ENCODE measurements around the gene GGPS1. TPM values are rescaled to one million over a fixed set of nuclear protein-coding genes. Genes with fewer than 3 reads are reported as not detected.
A peak's percentile ranks its signal among the peaks of the same experiment; 100 is the strongest.
"Not testable (repeated sequence)": the region's sequence is repeated elsewhere in the genome, so short reads cannot be mapped to it uniquely, and the experiment has no call there.

Gene GGPS1
- 10.0 and 13.6 TPM in 2 replicates for total RNA-seq (2014; rRNA removed; shearing (Covaris generic))

DNA sequence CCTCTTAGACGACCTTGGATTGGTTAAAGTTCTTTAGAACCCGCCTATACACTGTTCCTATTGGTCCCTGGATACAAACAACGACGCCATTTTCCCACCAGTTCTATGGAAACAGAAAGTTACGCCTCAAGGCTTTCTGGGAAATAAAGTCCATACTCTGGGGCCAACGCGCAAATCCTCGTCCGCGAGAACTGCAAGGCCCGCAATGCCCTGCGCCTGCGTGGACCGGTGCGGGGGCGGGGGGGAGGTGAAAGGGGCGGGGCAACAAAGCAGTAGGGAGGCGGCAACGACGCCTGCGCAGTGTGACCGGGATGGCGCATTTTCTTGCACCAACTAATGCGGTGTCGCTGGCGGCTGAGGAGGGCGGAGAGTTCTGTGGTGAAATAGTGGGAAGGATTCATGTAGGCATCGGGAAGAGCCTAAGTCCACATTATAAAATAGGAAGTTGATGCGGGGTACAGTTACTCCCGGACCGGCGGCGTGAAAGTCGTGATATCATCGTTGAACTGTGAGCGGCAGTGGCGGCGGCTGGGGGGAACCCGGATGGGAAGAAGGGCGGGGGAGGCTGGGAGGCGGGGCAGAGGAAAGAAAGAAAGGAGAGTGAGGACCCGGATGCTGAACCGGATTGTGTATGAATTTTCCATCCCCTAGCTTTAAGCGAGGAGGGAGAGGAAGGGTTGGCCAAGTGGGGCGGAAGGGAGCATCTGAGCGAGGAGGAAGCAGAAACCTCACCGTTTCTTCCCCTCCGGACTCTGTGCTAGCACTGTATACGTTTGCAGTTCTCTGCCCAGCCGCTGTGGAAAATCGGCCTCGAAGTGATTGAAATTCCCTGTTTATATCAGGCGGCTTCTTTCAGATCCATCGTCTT is at the start of gene GGPS1:
Gene GGPS1, plus strand, starts transcription at position 300 of the 868 bp plus-strand sequence. CDS start 6,695 bp downstream, outside the sequence.
- peak; percentile 99 for DNase-seq (ENCODE audit: low spot score)

DNA sequence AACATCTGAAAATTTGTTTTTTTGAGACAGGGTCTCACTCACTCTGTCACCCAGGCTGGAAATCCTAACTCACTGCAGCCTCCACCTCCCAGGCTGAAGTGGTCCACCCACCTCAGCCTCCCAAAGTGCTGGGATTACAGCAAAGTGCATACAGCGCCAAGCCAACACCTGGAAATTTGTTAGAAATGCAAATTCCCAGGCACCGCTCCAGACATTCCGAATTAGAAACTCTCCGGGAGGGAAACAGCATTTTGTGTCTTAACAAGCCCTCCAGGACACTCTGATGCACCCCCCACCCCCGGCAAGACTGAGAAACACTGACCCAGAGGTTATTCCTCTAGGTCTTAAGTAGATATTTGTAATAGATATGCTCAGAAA is 49.5 kb upstream of the GGPS1 start:
- DNase-seq (ENCODE audit: low spot score), result no peak

DNA sequence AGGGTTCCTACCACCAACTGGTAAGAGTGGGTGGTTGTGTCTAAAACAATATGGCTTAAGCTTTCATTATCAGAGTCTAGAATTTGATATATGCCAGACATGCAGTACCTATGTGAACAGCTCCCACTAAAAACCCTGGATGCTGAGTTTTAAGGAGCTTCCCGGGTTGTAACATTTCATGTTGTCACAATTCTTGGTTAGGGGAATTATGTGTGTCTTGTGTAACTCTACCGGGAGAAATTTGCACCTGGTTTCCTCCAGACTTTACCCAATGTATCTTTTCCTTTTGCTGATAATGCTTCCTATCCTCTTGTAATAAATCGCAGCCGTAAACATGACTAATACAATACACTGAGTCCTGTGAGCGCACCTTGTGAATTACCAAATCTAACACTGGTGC is 48.7 kb upstream of the GGPS1 start:
- no peak for DNase-seq (ENCODE audit: low spot score)

DNA sequence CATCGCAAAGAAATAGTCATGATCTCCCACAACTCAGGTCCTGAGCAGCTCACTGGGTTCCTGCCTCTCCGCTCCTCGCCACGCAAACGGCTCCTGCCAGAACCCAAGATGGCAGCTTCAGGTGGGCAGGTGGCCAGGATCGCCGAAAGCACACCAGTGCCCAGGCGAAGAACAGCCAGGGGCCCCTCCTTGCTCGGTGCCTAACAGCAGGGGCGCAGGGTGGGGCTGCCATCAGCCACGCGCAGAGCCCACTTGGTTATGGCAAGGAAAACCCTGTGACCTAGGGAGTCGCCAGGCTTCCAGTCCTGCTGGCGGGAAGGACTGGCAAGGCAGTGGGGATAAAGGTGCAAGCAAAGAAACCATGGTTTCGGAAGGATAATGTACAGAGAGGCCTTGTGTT is 47.9 kb upstream of the GGPS1 start:
- DNase-seq (ENCODE audit: low spot score), result no peak

DNA sequence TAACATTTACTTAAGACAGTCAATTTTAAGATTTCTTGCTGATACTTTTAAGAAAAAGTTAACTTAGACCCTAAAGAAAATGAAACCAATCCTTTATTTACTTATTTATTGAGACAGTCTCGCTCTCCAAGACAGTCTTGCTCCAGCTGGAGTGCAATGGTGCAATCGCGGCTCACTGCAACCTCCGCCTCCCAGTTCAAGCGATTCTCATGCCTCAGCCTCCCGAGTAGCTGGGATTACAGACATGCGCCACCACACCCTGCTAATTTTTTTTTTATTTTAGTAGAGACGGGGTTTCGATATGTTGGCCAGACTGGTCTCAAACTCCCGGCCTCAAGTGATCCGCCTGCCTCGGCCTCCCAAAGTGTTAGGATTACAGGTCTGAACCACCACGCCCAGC is 44.7 kb upstream of the GGPS1 start:
- not testable (repeated sequence) for DNase-seq (ENCODE audit: low spot score)

DNA sequence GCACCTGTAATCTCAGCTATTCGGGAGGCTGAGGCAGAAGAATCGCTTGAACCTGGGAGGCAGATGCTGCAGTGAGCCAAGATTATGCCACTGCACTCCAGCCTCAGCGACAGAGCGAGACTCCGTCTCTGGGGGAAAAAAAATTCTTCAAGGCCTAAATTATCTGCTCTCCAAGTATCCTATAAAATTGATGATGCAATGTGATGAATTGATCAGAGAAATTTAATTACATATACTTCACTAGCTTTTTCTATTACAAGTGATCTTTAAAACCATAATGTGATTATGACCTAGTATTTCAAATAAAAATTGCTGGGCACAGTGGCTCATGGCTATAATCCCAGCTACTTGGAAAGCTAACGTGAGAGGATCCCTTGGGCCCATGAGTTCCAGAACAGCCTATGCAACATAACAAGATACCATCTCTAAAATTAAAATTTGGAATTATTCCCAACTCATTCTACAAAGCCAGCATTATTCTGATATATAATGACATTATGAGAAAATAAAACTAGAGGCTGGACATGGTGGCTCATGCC is 44.1 kb upstream of the GGPS1 start:
- DNase-seq (ENCODE audit: low spot score), result no peak

DNA sequence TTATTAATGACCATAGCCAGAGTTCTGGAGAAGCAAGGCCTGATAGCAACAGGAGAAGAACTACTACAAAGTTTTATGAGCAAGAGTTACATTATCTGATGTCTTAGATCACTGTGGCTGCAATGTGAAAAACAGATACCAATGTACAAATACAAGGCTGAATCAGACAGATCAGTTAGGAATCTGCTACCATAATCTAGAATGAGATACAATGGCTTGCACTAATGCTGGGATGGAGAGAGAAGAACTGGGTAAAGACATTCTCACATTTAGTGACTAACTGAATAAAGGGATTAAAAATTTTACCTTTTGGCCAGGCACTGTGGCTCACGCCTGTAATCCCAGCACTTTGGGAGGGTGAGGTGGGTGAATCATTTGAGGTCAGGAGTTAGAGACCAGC is 41.7 kb upstream of the GGPS1 start:
- DNase-seq (ENCODE audit: low spot score), result no peak

DNA sequence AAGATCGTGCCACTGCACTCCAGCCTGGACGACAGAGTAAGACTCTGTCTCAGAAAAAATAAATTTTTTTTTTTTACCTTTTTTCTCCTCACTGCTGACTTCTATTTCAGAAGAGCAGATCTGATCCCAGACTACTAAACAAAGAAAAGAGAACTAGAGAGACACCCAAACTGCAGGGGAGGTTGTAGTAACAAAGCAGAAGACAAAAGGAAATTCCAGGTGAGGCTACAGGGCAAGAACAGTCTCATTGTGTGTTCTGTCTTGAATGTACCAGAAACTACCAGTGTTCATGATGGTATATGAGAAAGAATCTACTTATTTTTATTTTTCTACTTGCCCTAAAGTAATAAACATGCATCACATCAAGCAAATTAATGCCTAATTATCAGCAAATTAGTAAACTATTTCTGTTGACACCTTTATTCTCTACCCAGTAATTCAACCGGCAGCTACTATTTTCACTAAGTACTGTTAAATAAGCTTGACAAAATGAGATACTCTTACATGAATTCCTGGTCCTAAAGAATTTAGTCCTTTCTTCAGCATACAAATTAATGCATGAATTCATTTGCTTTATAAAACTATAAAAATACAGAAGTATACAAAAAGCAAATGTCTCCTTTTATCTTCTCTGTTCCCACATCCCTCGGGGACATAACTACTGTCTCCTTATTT is 41.0 kb upstream of the GGPS1 start:
- DNase-seq (ENCODE audit: low spot score), result no peak

DNA sequence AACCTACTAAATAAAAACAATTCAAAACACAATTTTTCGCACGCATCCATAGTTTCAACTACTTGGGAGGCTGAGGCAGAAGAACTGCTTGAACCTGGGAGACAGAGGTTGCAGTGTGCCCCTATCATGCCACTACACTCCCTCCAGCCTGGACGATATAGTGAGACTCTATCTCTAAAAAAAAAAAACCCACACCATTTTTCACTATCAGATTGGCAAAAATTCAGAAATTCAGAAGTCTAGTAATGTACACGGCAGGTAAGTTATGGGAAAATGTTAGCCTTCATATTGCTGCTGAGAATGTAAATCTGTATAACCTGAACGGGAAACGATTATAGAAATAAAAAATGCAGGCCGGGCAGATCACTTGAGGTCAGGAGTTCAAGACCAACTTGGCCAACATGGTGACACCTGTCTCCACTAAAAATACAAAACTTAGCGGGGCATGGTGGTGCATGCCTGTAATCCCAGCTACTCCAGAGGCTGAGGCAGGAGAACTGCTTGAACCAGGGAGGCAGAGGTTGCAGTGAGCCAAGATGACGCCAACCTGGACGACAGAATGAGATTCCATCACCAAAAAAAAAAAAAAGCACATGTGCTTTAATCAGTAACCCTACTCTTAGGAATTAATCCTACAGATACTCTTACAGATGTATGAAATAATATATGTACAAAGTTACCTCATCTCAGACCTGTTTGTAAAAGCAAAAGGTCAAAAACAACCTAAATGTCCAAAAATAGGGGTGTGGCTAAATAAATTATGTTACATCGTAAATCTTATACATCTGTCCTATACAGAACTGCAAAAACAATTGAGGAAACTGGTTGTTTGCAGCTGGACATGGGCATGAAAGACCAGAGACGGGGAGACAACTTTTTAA is 38.3 kb upstream of the GGPS1 start:
- DNase-seq (ENCODE audit: low spot score), result no peak

DNA sequence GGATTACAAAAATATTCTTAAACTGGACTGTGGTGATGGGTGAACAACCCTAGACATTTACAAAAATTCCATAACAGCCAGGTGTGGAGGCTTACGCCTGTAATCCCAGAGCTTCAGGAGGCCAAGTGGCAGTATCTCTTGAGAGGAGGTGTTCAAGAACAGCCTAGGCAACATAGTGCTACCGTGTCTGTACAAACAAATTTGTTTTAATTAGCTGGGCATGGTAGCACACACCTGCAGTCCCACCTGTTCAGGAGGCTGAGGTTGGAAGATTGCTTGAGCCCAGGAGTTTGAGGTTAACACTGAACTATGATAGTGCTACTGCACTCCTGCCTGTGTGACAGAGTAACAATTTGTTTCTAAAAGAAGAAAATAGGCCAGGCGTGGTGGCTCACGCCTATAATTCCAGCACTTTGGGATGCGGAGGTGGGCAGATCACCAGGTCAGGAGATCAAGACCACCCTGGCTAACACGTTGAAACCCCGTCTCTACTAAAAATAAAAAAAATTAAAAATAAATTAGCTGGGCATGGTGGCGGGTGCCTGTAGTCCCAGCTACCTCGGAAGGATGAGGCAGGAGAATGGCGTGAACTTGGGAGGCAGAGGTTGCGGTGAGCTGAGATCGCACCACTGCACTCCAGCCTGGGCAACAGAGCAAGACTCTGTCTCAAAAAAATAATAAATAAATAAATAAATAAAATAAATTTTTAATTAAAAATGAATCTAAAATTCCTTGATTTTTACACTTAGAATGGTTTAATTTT is 37.4 kb upstream of the GGPS1 start:
- DNase-seq (ENCODE audit: low spot score), result no peak

DNA sequence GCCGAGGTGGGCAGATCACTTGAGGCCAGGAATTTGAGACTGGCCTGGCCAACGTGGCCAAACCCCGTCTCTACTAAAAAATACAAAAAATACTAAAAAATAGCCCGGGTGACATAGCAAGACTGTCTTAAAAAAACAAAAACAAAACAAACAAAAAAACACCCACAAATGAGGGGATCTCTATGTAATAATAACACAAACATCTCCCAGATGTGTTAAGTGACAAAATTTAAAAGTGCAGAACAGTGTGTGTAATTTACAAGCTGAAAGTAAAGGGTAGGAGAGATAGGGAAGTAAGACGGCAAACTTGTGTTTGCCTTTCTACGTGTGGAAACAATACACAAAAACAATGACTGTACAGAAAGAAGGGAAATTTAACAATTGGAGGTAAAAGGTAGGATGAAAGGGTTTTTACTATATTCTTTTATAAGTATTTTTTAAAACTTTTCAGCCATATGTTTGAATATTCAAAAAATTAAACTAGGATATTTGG is 36.7 kb upstream of the GGPS1 start:
- no peak for DNase-seq (ENCODE audit: low spot score)

DNA sequence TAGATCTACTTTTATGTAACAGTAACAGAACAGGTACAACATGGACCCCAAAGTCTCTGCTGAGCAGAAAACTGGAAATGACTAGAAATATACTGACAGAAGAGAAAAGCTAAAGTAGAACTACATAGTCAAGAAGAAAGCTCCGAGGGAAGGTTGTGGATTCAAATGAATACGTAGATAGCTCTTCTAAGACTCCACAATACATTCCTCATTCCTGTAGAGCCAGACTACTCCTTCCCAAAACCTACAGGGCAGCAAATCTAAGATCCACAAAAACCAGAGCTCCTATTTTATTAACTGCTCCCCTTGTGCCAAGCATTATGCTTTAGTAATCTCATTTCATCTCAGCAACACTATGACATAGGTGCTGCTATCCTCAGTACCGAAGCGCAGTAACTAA is 35.6 kb upstream of the GGPS1 start:
- DNase-seq (ENCODE audit: low spot score), result no peak

DNA sequence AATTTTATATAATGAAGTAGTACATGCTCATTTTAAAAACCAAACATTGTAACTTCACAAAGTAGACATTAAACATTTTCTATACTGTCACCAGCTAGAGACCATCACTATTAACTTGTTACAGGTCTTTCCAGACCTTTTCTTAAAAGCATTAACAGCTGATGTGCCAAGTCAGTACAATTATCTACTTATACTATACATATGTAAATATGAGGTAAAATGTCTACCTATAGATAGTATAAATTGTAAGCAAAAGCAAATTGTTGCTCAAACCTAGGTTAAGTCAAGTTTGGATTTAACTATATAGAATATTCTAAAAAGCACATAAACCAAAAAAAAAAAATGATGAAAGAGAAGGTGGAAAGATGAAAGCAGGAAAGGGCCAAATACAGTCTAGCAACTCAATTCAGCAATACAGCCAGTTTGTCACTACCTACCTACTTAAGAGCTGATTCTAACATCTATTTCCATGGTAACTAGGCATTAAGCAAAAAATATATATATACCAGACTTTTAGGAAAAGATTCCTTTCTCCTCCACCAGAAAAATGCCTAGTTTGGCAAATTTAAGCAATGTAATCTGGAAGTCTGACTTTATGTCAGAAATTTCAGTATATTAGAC is 34.9 kb upstream of the GGPS1 start:
- DNase-seq (ENCODE audit: low spot score), result no peak

DNA sequence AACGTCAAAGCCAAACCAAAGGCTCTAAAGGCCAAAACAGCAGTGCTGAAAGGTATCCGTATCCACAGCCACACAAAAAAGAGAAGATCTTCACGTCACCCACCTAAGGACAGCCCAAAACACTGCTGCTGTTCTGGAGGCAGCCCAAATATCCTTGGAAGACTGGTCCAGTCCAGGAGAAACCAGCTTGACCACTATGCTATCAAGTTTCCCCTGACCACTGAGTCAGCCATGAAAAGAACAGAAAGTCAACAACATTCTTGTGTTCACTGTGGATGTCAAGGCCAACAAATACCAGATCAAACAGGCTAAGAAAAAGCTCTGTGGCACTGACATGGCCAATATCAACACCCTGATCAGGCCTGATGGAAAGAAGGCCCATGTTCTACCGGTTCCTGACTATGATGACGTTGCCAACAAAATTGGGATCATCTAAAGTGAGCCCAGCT is 32.4 kb upstream of the GGPS1 start:
- DNase-seq (ENCODE audit: low spot score), result peak; percentile 62

DNA sequence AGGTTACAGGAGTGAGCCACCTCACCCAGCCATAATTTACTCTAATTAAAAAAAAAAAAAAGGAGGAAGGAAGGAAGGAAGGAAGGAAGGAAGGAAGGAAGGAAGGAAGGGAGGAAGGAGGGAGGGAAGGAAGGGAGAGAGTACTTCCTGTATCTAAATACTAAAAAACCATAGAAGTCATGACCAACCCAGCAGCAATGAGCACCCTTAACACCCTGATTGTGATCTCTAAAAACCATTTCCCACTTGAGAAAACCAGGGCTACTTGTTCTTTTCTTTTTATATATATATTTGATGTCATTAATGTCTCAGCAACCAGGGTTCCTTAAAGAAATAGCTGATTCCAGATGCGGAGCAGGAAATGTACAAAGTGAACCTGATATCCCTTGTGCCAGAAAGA is 31.6 kb upstream of the GGPS1 start:
- DNase-seq (ENCODE audit: low spot score), result no peak

DNA sequence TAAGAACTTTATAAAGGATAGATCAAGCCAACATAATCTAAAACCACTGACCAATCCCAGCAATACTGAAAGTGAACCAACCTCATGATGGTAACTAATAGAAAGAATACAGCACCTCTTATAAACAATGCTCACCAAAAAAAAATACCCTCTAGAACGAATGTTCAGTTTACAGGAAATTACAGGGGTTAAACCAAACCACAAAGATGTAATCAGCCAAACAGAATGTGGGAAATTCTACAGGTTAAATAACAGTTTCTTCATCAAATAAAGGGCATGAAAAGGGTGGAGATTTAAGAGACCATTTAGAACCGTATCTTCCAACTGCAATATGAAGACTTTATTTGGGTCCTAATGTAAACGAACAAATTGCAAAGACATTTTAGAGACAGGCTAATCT is 30.8 kb upstream of the GGPS1 start:
- no peak for DNase-seq (ENCODE audit: low spot score)

DNA sequence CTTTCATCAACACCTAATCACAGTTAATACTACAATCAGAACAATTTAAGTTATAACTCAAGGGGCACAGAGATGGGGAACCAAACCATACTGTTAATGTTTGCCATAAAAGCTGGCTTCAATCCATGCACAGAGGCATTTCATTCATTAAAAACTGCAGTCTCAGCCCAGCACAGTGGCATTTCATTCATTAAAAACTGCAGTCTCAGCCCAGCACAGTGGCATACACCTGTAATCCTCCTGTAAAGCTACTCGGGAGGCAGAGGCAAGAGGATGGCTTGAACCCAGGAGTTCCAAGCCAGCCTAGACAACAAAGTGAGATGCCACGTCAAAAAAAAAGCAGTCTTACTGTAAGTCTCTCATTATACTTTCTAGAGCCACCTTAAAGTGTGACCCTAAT is 29.6 kb upstream of the GGPS1 start:
- DNase-seq (ENCODE audit: low spot score), result no peak

DNA sequence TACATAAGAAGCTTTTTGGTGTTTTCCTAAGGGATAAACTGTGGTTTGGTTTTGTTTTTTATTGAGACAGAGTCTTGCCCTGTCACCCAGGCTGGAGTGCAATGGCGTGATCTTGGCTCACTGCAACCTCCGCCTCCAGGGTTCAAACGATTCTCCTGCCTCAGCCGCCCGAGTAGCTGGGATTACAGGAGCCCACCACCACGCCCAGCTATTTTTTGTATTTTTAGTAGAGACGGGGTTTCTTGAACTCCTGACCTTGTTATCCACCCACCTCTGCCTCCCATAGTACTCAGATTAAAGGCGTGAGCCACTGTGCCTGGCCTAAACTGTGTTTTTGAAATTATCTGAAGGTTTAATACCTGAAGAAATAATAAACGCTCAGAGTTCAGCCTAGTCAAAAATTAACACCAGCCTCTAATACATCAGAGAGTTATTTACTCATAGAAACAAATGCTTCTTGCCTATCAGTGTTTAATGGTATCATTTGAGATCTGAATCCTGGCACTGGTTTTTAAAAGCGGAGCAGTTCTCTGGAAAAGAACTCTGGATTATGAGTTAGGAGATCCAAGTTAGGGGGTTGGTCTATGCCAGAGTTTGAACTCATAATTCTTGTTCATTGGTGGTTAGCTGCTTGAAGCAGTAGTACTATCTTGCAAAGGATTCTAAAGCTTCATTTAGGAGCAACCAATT is 29.1 kb upstream of the GGPS1 start:
- no peak for DNase-seq (ENCODE audit: low spot score)

DNA sequence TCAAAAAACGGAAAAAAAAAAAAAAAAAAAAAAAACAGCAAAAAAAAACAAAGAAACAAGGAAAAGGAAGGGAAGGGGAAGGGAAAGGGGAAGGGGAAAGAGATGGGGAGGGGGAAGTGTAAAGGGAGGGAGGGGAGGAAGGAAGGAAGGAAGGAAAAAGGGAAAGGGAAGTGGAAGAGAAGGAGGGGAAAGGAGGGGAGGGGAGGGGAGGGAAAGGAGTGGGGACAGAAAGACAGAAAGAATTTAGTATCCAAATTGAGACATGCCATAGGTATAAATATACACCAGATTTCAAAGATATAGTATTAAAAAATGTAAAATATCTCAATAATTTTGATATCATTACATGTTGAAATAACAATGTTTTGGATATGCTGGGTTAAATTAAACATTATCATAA is 26.2 kb upstream of the GGPS1 start:
- DNase-seq (ENCODE audit: low spot score), result no peak

Data from HT-29 (cell line).